ENCODE measurements around the gene CD28. TPM values are rescaled to one million over a fixed set of nuclear protein-coding genes. Genes with fewer than 3 reads are reported as not detected.
A peak's percentile ranks its signal among the peaks of the same experiment; 100 is the strongest.

CD28 gene
- total RNA-seq, 1 donor from 2014 or later: 59.3 TPM

GRCh38 chr2:203673933-203674332, 32.5 kb upstream of the CD28 start:
- H3K36me3 Mint-ChIP-seq (ENCODE audit: low read depth): peaks cover 9% of the 10 kb centered on the region
- peaks cover 47% of the 10 kb centered on the region for H3K4me1 Mint-ChIP-seq (ENCODE audit: low read depth)
- H3K4me3 Mint-ChIP-seq (ENCODE audit: low read depth): peak overlapping the region; percentile 51
- intact Hi-C loops (cut with micrococcal nuclease): loop anchor here (1.0 to 5.0 kb wide), 3 partner anchors 31 to 139 kb away; partner anchors contain the start of gene RAPH1
- peaks cover 14% of the 10 kb centered on the region for H3K9me3 Mint-ChIP-seq
- H3K27me3 Mint-ChIP-seq (ENCODE audit: low read depth): no peaks in the 10 kb centered on the region
- DNase-seq (ENCODE audit: low spot score): peak; percentile 46
- H3K27ac Mint-ChIP-seq: peak overlapping the region; percentile 85

GRCh38 chr2:203675086-203675485, 31.4 kb upstream of the CD28 start:
- H3K27me3 Mint-ChIP-seq (ENCODE audit: low read depth): no peaks in the 10 kb centered on the region
- DNase-seq (ENCODE audit: low spot score): no peak
- intact Hi-C loops (cut with micrococcal nuclease): loop anchor here (2.0 kb wide), 1 partner anchor 30 kb away; no protein-coding TSS in a partner anchor
- peaks cover 50% of the 10 kb centered on the region for H3K4me1 Mint-ChIP-seq (ENCODE audit: low read depth)
- H3K9me3 Mint-ChIP-seq: peaks cover 15% of the 10 kb centered on the region
- H3K27ac Mint-ChIP-seq: peak overlapping the region; percentile 50
- peaks cover 11% of the 10 kb centered on the region for H3K36me3 Mint-ChIP-seq (ENCODE audit: low read depth)
- H3K4me3 Mint-ChIP-seq (ENCODE audit: low read depth): no peak overlapping the region

- H3K4me1 Mint-ChIP-seq (ENCODE audit: low read depth): peaks cover 65% of the 10 kb centered on the region
- intact Hi-C loops (cut with micrococcal nuclease): no loop called here
- DNase-seq (ENCODE audit: low spot score): no peak
- H3K4me3 Mint-ChIP-seq (ENCODE audit: low read depth): no peak overlapping the region
- peaks cover 9% of the 10 kb centered on the region for H3K9me3 Mint-ChIP-seq
- no peak overlapping the region for H3K27ac Mint-ChIP-seq
- no peaks in the 10 kb centered on the region for H3K27me3 Mint-ChIP-seq (ENCODE audit: low read depth)
- H3K36me3 Mint-ChIP-seq (ENCODE audit: low read depth): peaks cover 8% of the 10 kb centered on the region
Measured at GRCh38 chr2:203678971-203679370, 27.5 kb upstream of the CD28 start.

GRCh38 chr2:203679401-203679800, 27.0 kb upstream of the CD28 start:
- Mint-ChIP-seq H3K27me3 (ENCODE audit: low read depth) (no peaks in the 10 kb centered on the region), H3K4me1 (ENCODE audit: low read depth) (peaks cover 64% of the 10 kb centered on the region), H3K36me3 (ENCODE audit: low read depth) (peaks cover 8% of the 10 kb centered on the region), H3K9me3 (peaks cover 9% of the 10 kb centered on the region), H3K4me3 (ENCODE audit: low read depth) (no peak overlapping the region), H3K27ac (no peak overlapping the region)
- DNase-seq (ENCODE audit: low spot score): no peak
- intact Hi-C loops (cut with micrococcal nuclease): no loop called here

- H3K36me3 Mint-ChIP-seq (ENCODE audit: low read depth): peaks cover 8% of the 10 kb centered on the region
- H3K4me3 Mint-ChIP-seq (ENCODE audit: low read depth): no peak overlapping the region
- intact Hi-C loops (cut with micrococcal nuclease): no loop called here
- peak overlapping the region; percentile 12 for H3K27ac Mint-ChIP-seq
- peaks cover 51% of the 10 kb centered on the region for H3K4me1 Mint-ChIP-seq (ENCODE audit: low read depth)
- no peak for DNase-seq (ENCODE audit: low spot score)
- H3K9me3 Mint-ChIP-seq: peaks cover 9% of the 10 kb centered on the region
- H3K27me3 Mint-ChIP-seq (ENCODE audit: low read depth): no peaks in the 10 kb centered on the region
Measured at GRCh38 chr2:203681978-203682377, 24.5 kb upstream of the CD28 start.

GRCh38 chr2:203682688-203683130, 23.7 kb upstream of the CD28 start:
- Mint-ChIP-seq H3K9me3 (peaks cover 9% of the 10 kb centered on the region), H3K27me3 (ENCODE audit: low read depth) (no peaks in the 10 kb centered on the region), H3K4me3 (ENCODE audit: low read depth) (no peak overlapping the region), H3K27ac (no peak overlapping the region), H3K36me3 (ENCODE audit: low read depth) (peaks cover 8% of the 10 kb centered on the region), H3K4me1 (ENCODE audit: low read depth) (peaks cover 50% of the 10 kb centered on the region)
- DNase-seq (ENCODE audit: low spot score): no peak
- intact Hi-C loops (cut with micrococcal nuclease): no loop called here

GRCh38 chr2:203683421-203683820, 23.0 kb upstream of the CD28 start:
- H3K4me1 Mint-ChIP-seq (ENCODE audit: low read depth): peaks cover 50% of the 10 kb centered on the region
- no peaks in the 10 kb centered on the region for H3K27me3 Mint-ChIP-seq (ENCODE audit: low read depth)
- no peak overlapping the region for H3K4me3 Mint-ChIP-seq (ENCODE audit: low read depth)
- peaks cover 6% of the 10 kb centered on the region for H3K9me3 Mint-ChIP-seq
- H3K27ac Mint-ChIP-seq: no peak overlapping the region
- H3K36me3 Mint-ChIP-seq (ENCODE audit: low read depth): peaks cover 8% of the 10 kb centered on the region
- intact Hi-C loops (cut with micrococcal nuclease): no loop called here
- no peak for DNase-seq (ENCODE audit: low spot score)

- Mint-ChIP-seq H3K4me1 (ENCODE audit: low read depth) (peaks cover 44% of the 10 kb centered on the region), H3K9me3 (peaks cover under 1% of the 10 kb centered on the region), H3K4me3 (ENCODE audit: low read depth) (no peak overlapping the region), H3K27ac (no peak overlapping the region), H3K27me3 (ENCODE audit: low read depth) (no peaks in the 10 kb centered on the region), H3K36me3 (ENCODE audit: low read depth) (peaks cover 3% of the 10 kb centered on the region)
- DNase-seq (ENCODE audit: low spot score): no peak
- intact Hi-C loops (cut with micrococcal nuclease): no loop called here
Measured at GRCh38 chr2:203683932-203684556, 22.4 kb upstream of the CD28 start.

- Mint-ChIP-seq H3K4me3 (ENCODE audit: low read depth) (no peak overlapping the region), H3K36me3 (ENCODE audit: low read depth) (peaks cover 2% of the 10 kb centered on the region), H3K27ac (no peak overlapping the region), H3K27me3 (ENCODE audit: low read depth) (no peaks in the 10 kb centered on the region), H3K9me3 (no peaks in the 10 kb centered on the region), H3K4me1 (ENCODE audit: low read depth) (peaks cover 42% of the 10 kb centered on the region)
- DNase-seq (ENCODE audit: low spot score): no peak
- intact Hi-C loops (cut with micrococcal nuclease): no loop called here
Measured at GRCh38 chr2:203685081-203685621, 21.3 kb upstream of the CD28 start.

- DNase-seq (ENCODE audit: low spot score): no peak
- H3K4me1 Mint-ChIP-seq (ENCODE audit: low read depth): peaks cover 42% of the 10 kb centered on the region
- intact Hi-C loops (cut with micrococcal nuclease): no loop called here
Measured at GRCh38 chr2:203685789-203686420, 20.5 kb upstream of the CD28 start.

GRCh38 chr2:203687165-203687564, 19.3 kb upstream of the CD28 start:
- no peak for DNase-seq (ENCODE audit: low spot score)
- Mint-ChIP-seq H3K4me1 (ENCODE audit: low read depth) (peaks cover 36% of the 10 kb centered on the region), H3K36me3 (ENCODE audit: low read depth) (no peaks in the 10 kb centered on the region), H3K27me3 (ENCODE audit: low read depth) (no peaks in the 10 kb centered on the region), H3K27ac (no peak overlapping the region), H3K9me3 (no peaks in the 10 kb centered on the region), H3K4me3 (ENCODE audit: low read depth) (no peak overlapping the region)
- intact Hi-C loops (cut with micrococcal nuclease): no loop called here

More at GRCh38 chr2:203685789-203686420, 20.5 kb upstream of the CD28 start:
- H3K27me3 Mint-ChIP-seq (ENCODE audit: low read depth): no peaks in the 10 kb centered on the region
- no peaks in the 10 kb centered on the region for H3K36me3 Mint-ChIP-seq (ENCODE audit: low read depth)
- H3K27ac Mint-ChIP-seq: no peak overlapping the region
- H3K9me3 Mint-ChIP-seq: no peaks in the 10 kb centered on the region
- no peak overlapping the region for H3K4me3 Mint-ChIP-seq (ENCODE audit: low read depth)

- Mint-ChIP-seq H3K4me3 (ENCODE audit: low read depth) (no peak overlapping the region), H3K36me3 (ENCODE audit: low read depth) (no peaks in the 10 kb centered on the region), H3K4me1 (ENCODE audit: low read depth) (peaks cover 30% of the 10 kb centered on the region), H3K9me3 (no peaks in the 10 kb centered on the region), H3K27me3 (ENCODE audit: low read depth) (no peaks in the 10 kb centered on the region), H3K27ac (no peak overlapping the region)
- intact Hi-C loops (cut with micrococcal nuclease): no loop called here
- no peak for DNase-seq (ENCODE audit: low spot score)
Measured at GRCh38 chr2:203688798-203689197, 17.6 kb upstream of the CD28 start.

GRCh38 chr2:203689426-203690116, 16.9 kb upstream of the CD28 start:
- Mint-ChIP-seq H3K27me3 (ENCODE audit: low read depth) (no peaks in the 10 kb centered on the region), H3K36me3 (ENCODE audit: low read depth) (no peaks in the 10 kb centered on the region), H3K9me3 (no peaks in the 10 kb centered on the region), H3K27ac (no peak overlapping the region), H3K4me1 (ENCODE audit: low read depth) (peaks cover 31% of the 10 kb centered on the region), H3K4me3 (ENCODE audit: low read depth) (no peak overlapping the region)
- intact Hi-C loops (cut with micrococcal nuclease): no loop called here
- DNase-seq (ENCODE audit: low spot score): no peak
